HUES6 (cell line): Measurements from ENCODE around the gene MYT1.
"Not testable (repeated sequence)": the region's sequence is repeated elsewhere in the genome, so short reads cannot be mapped to it uniquely, and the experiment has no call there.

Source experiments
- H3K27ac ChIP-seq: 2 replicates; pipeline ENCODE4 v1.7.0; 2013; ENCODE audit warnings: low read depth, mild to moderate bottlenecking, low read length, inconsistent platforms
- H3K27me3 ChIP-seq: 2 replicates; pipeline ENCODE4 v1.6.1; 2013; ENCODE audit warnings: low read length; ENCODE audit not compliant: control insufficient read depth, insufficient read depth
- H3K36me3 ChIP-seq: 2 replicates; pipeline ENCODE4 v1.6.1; 2013; ENCODE audit warnings: low read length; ENCODE audit not compliant: control insufficient read depth, insufficient read depth
- H3K4me1 ChIP-seq: 2 replicates; pipeline ENCODE4 v1.6.1; 2013; ENCODE audit warnings: low read length; ENCODE audit not compliant: control insufficient read depth, insufficient read depth
- H3K4me3 ChIP-seq: 2 replicates; pipeline ENCODE4 v1.5.1; 2013; ENCODE audit warnings: low read depth, low read length
- H3K9ac ChIP-seq: one replicate; pipeline ENCODE4 v1.6.1; 2013; ENCODE audit warnings: mild to moderate bottlenecking, low read length
- H3K9me3 ChIP-seq: 2 replicates; pipeline ENCODE4 v1.6.1; 2013; ENCODE audit warnings: low read depth, low read length; ENCODE audit not compliant: control insufficient read depth, insufficient read depth

The MYT1 gene

GRCh38 chr20:64129146-64129782, 35.0 kb upstream of the MYT1 start:
- H3K4me1 ChIP-seq: no peaks in the 10 kb centered on the region
- H3K9me3 ChIP-seq: no peaks in the 10 kb centered on the region
- no peak overlapping the region for H3K27ac ChIP-seq
- peaks cover 7% of the 10 kb centered on the region; the same call in 1 of the 2 replicates for H3K27me3 ChIP-seq
- no peaks in the 10 kb centered on the region for H3K36me3 ChIP-seq
- H3K9ac ChIP-seq: no peak overlapping the region
- no peak overlapping the region for H3K4me3 ChIP-seq

GRCh38 chr20:64130271-64130670, 34.0 kb upstream of the MYT1 start:
- no peak overlapping the region for H3K4me3 ChIP-seq
- H3K9ac ChIP-seq: no peak overlapping the region
- no peaks in the 10 kb centered on the region for H3K4me1 ChIP-seq
- peaks cover 7% of the 10 kb centered on the region; the same call in 1 of the 2 replicates for H3K27me3 ChIP-seq
- H3K27ac ChIP-seq: no peak overlapping the region
- no peaks in the 10 kb centered on the region for H3K36me3 ChIP-seq
- no peaks in the 10 kb centered on the region for H3K9me3 ChIP-seq

GRCh38 chr20:64130876-64131275, 33.4 kb upstream of the MYT1 start:
- Histone ChIP-seq H3K9me3 (no peaks in the 10 kb centered on the region), H3K4me1 (no peaks in the 10 kb centered on the region), H3K27ac (no peak overlapping the region), H3K9ac (no peak overlapping the region), H3K27me3 (peaks cover 7% of the 10 kb centered on the region; the same call in 1 of the 2 replicates), H3K36me3 (no peaks in the 10 kb centered on the region), H3K4me3 (no peak overlapping the region)

GRCh38 chr20:64131406-64131805, 32.8 kb upstream of the MYT1 start:
- H3K9ac ChIP-seq: no peak overlapping the region
- H3K27me3 ChIP-seq: peaks cover 7% of the 10 kb centered on the region; the same call in 1 of the 2 replicates
- H3K4me1 ChIP-seq: no peaks in the 10 kb centered on the region
- H3K27ac ChIP-seq: no peak overlapping the region
- no peaks in the 10 kb centered on the region for H3K36me3 ChIP-seq
- H3K9me3 ChIP-seq: no peaks in the 10 kb centered on the region
- H3K4me3 ChIP-seq: no peak overlapping the region

GRCh38 chr20:64133951-64134407, 30.3 kb upstream of the MYT1 start:
- H3K36me3 ChIP-seq: no peaks in the 10 kb centered on the region
- no peak overlapping the region for H3K4me3 ChIP-seq
- H3K4me1 ChIP-seq: no peaks in the 10 kb centered on the region
- no peaks in the 10 kb centered on the region for H3K9me3 ChIP-seq
- no peak overlapping the region for H3K9ac ChIP-seq
- no peak overlapping the region for H3K27ac ChIP-seq
- H3K27me3 ChIP-seq: peaks cover 7% of the 10 kb centered on the region; the same call in 1 of the 2 replicates

GRCh38 chr20:64134744-64135143, 29.5 kb upstream of the MYT1 start:
- not testable (repeated sequence) for H3K4me3 ChIP-seq, H3K36me3 ChIP-seq, H3K4me1 ChIP-seq, H3K27ac ChIP-seq, H3K27me3 ChIP-seq, H3K9me3 ChIP-seq, H3K9ac ChIP-seq

- no peaks in the 10 kb centered on the region for H3K36me3 ChIP-seq
- no peaks in the 10 kb centered on the region for H3K27me3 ChIP-seq
- peaks cover 4% of the 10 kb centered on the region; the same call in 1 of the 2 replicates for H3K4me1 ChIP-seq
- H3K9me3 ChIP-seq: no peaks in the 10 kb centered on the region
- no peak overlapping the region for H3K27ac ChIP-seq
- H3K4me3 ChIP-seq: no peak overlapping the region
- no peak overlapping the region for H3K9ac ChIP-seq
Measured at GRCh38 chr20:64136004-64136710, 28.1 kb upstream of the MYT1 start.

- Histone ChIP-seq H3K27me3 (no peaks in the 10 kb centered on the region), H3K4me1 (peaks cover 7% of the 10 kb centered on the region; the same call in 1 of the 2 replicates)
Measured at GRCh38 chr20:64137598-64138031, 26.6 kb upstream of the MYT1 start.

GRCh38 chr20:64138276-64138815, 25.9 kb upstream of the MYT1 start:
- H3K4me3 ChIP-seq: no peak overlapping the region
- no peak overlapping the region for H3K27ac ChIP-seq
- no peak overlapping the region for H3K9ac ChIP-seq
- H3K27me3 ChIP-seq: no peaks in the 10 kb centered on the region
- no peaks in the 10 kb centered on the region; the same call in 1 of the 2 replicates for H3K9me3 ChIP-seq
- peaks cover 10% of the 10 kb centered on the region for H3K4me1 ChIP-seq
- no peaks in the 10 kb centered on the region for H3K36me3 ChIP-seq

More at GRCh38 chr20:64137598-64138031, 26.6 kb upstream of the MYT1 start:
- H3K36me3 ChIP-seq: no peaks in the 10 kb centered on the region
- H3K4me3 ChIP-seq: no peak overlapping the region
- H3K27ac ChIP-seq: no peak overlapping the region
- H3K9me3 ChIP-seq: no peaks in the 10 kb centered on the region
- no peak overlapping the region for H3K9ac ChIP-seq

GRCh38 chr20:64139199-64140060, 24.8 kb upstream of the MYT1 start:
- Histone ChIP-seq H3K9ac (no peak overlapping the region), H3K27ac (no peak overlapping the region), H3K36me3 (no peaks in the 10 kb centered on the region), H3K4me3 (no peak overlapping the region), H3K27me3 (no peaks in the 10 kb centered on the region), H3K9me3 (peaks cover 9% of the 10 kb centered on the region), H3K4me1 (peaks cover 10% of the 10 kb centered on the region)
